HepG2 (cell line): Measurements from ENCODE around the gene LHPP. TPM values are rescaled to one million over a fixed set of nuclear protein-coding genes. Genes with fewer than 3 reads are reported as not detected.

ENCODE experiments used
- ATAC-seq: fragments of 200-7000 bp; cut with Tn5 transposase; 3 replicates; pipeline ENCODE4 v1.9.1; 2020; ENCODE audit warnings: mild to moderate bottlenecking, moderate library complexity
- BruUV-seq: library from RNA; stranded (reverse); fragments of 400-500 nt; replicated peaks from 2 replicates; lab custom pipeline; 2021; lab: Mats Ljungman, UMichigan
- CTCF ChIA-PET: fragments of 300-600 bp; formaldehyde crosslinking; extraction: SDS; loops from one replicate; lab custom pipeline; 2021; ENCODE audit warnings: low total read pairs, inconsistent platforms, low intra/inter-chr PET ratio; lab: Yijun Ruan, JAX
- POLR2A ChIA-PET: fragments of 350-600 bp; sonication (Branson Sonifier 250); formaldehyde crosslinking; loops from one replicate; lab custom pipeline; 2020; ENCODE audit warnings: antibody characterized with exemption, inconsistent platforms; lab: Yijun Ruan, JAX
- DNase-seq: peaks from one replicate; pipeline ENCODE4 v3.0.0-alpha.2; 2015; ENCODE audit warnings: low spot score
- FAIRE-seq: peaks from 3 replicates; lab custom pipeline; 2011; peaks lifted over from hg19 to GRCh38; lab: Jason Lieb, UNC
- H2AFZ ChIP-seq: one replicate; pipeline ENCODE4 v1.6.1; 2011; ENCODE audit warnings: low read length, inconsistent platforms
- H3K27ac ChIP-seq: fragments of 300-600 bp; 3 replicates; pipeline ENCODE4 v1.8.0; 2011; ENCODE audit warnings: mixed run types, mild to moderate bottlenecking, mixed read lengths, low read length, inconsistent platforms; ENCODE audit not compliant: insufficient read depth; ENCODE audit errors: extremely low read length
- H3K27me3 ChIP-seq, 2 experiments: fragments of 200-600 bp in 1 of 2; 2 replicates in 1 of 2; 3 replicates in 1 of 2; pipeline versions ENCODE4 v1.6.0 to v1.8.0; 2011; ENCODE audit warnings: low read length in 2 of 2, mild to moderate bottlenecking in 2 of 2, moderate library complexity in 2 of 2, inconsistent platforms in 1 of 2; ENCODE audit not compliant: insufficient read depth in 2 of 2, control insufficient read depth in 1 of 2
- H3K36me3 ChIP-seq, 2 experiments: fragments of 200-600 bp in 1 of 2; replicated peaks in 1 of 2; 2 replicates in 1 of 2; 3 replicates in 1 of 2; pipeline versions ENCODE4 v1.5.1 to v1.8.0; 2011; ENCODE audit warnings: low read length in 2 of 2, inconsistent platforms in 1 of 2; ENCODE audit not compliant: insufficient read depth in 2 of 2, control insufficient read depth in 1 of 2
- H3K4me1 ChIP-seq: 2 replicates; pipeline ENCODE4 v1.5.1; 2012; ENCODE audit warnings: low read length, inconsistent platforms; ENCODE audit not compliant: insufficient read depth
- H3K4me2 ChIP-seq: 2 replicates; pipeline ENCODE4 v1.6.0; 2011; ENCODE audit warnings: low read depth, low read length, inconsistent platforms
- H3K4me3 ChIP-seq, 3 experiments: fragments of 200-600 bp in 1 of 3; sonication (generic), shearing (Covaris generic) in 1 of 3; replicated peaks in 1 of 3; 2 replicates each; pipeline ENCODE4 v1.5.1; 2011 to 2016; ENCODE audit warnings: low read length in 3 of 3, inconsistent platforms in 2 of 3, low read depth in 2 of 3, mild to moderate bottlenecking in 2 of 3, control low read depth in 1 of 3, mixed read lengths in 1 of 3; ENCODE audit not compliant: insufficient read depth in 1 of 3
- H3K79me2 ChIP-seq: one replicate; pipeline ENCODE4 v1.6.1; 2011; ENCODE audit warnings: low read length, inconsistent platforms; ENCODE audit not compliant: insufficient read depth
- H3K9ac ChIP-seq: 2 replicates; pipeline ENCODE4 v1.6.0; 2011; ENCODE audit warnings: mild to moderate bottlenecking, low read depth, low read length, inconsistent platforms; ENCODE audit not compliant: insufficient read depth
- H3K9me3 ChIP-seq: 2 replicates; pipeline ENCODE4 v1.5.1; 2012; ENCODE audit warnings: mild to moderate bottlenecking, low read length
- H4K20me1 ChIP-seq: 2 replicates; pipeline ENCODE4 v1.6.0; 2011; ENCODE audit warnings: inconsistent platforms, mild to moderate bottlenecking, low read length, moderate library complexity; ENCODE audit not compliant: insufficient read depth
- HNRNPLL ChIP-seq: fragments of 200-400 bp; formaldehyde crosslinking; IDR thresholded peaks from 2 replicates; pipeline ENCODE4 v1.6.1; 2017; ENCODE audit warnings: mild to moderate bottlenecking, low read depth, low read length; ENCODE audit not compliant: poor library complexity, severe bottlenecking
- SRSF1 ChIP-seq: fragments of 200-400 bp; formaldehyde crosslinking; optimal IDR thresholded peaks from 2 replicates; pipeline ENCODE3; 2017; ENCODE audit warnings: mild to moderate bottlenecking, low read depth, low read length, moderate library complexity
- WGBS: methylation state at CpG from one replicate; pipeline ENCODE4 v1.1.6; 2017; ENCODE audit warnings: low lambda C conversion rate; 5-methylcytosine and 5-hydroxymethylcytosine counted together
- in situ Hi-C: cut with HindIII; loops from 2 replicates; pipeline ENCODE4 v1.10.0; 2017; ENCODE audit warnings: low pct_unique_long_range_greater_than_20kb; ENCODE audit not compliant: extremely low pct_ligation_motif_present
- intact Hi-C: fragments of 100-400 bp; cut with micrococcal nuclease; formaldehyde crosslinking; loops from one replicate; pipeline ENCODE4 v1.10.0; 2022; ENCODE audit not compliant: unreplicated experiment
- polyA plus RNA-seq, 8 experiments: library from polyadenylated mRNA; depleted of rRNA in 3 of 8; stranded (reverse) in 7 of 8; unstranded in 1 of 8; fragments of >200 nt; fragmentation: Illumina TruSeq in 4 of 8; extraction: Trizol in 4 of 8; gene quantifications; 2 replicates each; pipeline versions ENCODE4 v1.2.1 to v1.2.3, GENCODE V29; 2011 to 2016; ENCODE audit warnings: low read depth in 4 of 8, missing spikeins in 1 of 8, mixed read lengths in 1 of 8; ENCODE audit not compliant: insufficient read depth in 1 of 8
- total RNA-seq, 5 experiments: library from RNA; depleted of rRNA; stranded (reverse); fragments of >200 nt; fragmentation: Illumina TruSeq; extraction: Trizol; gene quantifications; 2 replicates each; pipeline ENCODE4 v1.2.3, GENCODE V29; 2016; ENCODE audit warnings: low read depth in 1 of 5
- TF ChIP-seq, protein P1 (sequence below): sonication (generic); formaldehyde crosslinking; IDR thresholded peaks from 2 replicates; pipeline ENCODE4 v1.5.0; 2020; ENCODE audit warnings: mild to moderate bottlenecking, missing genetic modification reagents, borderline replicate concordance
- TF ChIP-seq, protein P2 (sequence below): IDR thresholded peaks from 2 replicates; pipeline ENCODE4 v1.6.1; 2016; ENCODE audit warnings: low read depth, control low read depth

The LHPP gene
- total and polyA plus RNA-seq, 2 of the 13 experiments (the other 11 are each of a cell fraction or from before 2014, with no cell fraction given), result 5.2 to 13.1 TPM

DNA sequence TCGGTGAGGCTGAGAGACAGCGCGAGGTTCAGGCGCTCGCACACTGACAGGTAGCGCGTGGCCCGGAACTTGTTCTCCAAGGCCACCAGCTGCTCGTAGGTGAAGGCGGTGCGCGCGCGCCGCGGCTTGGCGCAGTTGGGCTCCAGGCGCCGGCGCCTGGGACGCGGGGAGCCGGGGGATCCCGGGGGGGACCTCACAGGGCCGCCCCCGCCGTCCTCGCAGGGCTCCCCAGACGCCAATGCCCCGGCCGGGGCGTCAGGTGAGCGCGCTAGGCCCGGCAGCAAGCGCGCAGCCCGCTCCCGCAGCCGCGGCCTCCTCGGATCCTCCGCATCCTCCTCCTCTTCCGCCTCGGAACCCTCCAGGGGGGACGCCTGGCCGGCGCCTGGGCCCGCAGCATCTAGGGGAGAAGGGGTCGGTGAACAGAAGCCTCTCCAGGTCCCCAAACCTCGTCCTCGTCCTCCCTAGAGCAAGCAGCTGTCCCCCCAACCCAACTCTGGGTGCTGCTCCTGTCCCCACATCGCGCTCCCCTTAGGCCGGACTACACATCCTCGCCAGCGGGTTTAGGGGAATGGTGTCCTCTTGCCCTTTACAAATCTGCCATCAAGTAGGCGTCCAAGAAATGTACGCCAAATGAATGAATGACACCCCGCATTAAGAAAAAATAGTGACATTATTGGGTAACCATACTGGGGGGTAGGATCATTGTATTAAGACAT, 13.7 kb upstream of the LHPP start (continued):
- TF ChIP-seq, protein P1, sequence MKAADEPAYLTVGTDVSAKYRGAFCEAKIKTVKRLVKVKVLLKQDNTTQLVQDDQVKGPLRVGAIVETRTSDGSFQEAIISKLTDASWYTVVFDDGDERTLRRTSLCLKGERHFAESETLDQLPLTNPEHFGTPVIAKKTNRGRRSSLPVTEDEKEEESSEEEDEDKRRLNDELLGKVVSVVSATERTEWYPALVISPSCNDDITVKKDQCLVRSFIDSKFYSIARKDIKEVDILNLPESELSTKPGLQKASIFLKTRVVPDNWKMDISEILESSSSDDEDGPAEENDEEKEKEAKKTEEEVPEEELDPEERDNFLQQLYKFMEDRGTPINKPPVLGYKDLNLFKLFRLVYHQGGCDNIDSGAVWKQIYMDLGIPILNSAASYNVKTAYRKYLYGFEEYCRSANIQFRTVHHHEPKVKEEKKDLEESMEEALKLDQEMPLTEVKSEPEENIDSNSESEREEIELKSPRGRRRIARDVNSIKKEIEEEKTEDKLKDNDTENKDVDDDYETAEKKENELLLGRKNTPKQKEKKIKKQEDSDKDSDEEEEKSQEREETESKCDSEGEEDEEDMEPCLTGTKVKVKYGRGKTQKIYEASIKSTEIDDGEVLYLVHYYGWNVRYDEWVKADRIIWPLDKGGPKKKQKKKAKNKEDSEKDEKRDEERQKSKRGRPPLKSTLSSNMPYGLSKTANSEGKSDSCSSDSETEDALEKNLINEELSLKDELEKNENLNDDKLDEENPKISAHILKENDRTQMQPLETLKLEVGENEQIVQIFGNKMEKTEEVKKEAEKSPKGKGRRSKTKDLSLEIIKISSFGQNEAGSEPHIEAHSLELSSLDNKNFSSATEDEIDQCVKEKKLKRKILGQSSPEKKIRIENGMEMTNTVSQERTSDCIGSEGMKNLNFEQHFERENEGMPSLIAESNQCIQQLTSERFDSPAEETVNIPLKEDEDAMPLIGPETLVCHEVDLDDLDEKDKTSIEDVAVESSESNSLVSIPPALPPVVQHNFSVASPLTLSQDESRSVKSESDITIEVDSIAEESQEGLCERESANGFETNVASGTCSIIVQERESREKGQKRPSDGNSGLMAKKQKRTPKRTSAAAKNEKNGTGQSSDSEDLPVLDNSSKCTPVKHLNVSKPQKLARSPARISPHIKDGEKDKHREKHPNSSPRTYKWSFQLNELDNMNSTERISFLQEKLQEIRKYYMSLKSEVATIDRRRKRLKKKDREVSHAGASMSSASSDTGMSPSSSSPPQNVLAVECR, result peak; percentile 27; the same call in 1 of the 2 replicates
- TF ChIP-seq, protein P2, sequence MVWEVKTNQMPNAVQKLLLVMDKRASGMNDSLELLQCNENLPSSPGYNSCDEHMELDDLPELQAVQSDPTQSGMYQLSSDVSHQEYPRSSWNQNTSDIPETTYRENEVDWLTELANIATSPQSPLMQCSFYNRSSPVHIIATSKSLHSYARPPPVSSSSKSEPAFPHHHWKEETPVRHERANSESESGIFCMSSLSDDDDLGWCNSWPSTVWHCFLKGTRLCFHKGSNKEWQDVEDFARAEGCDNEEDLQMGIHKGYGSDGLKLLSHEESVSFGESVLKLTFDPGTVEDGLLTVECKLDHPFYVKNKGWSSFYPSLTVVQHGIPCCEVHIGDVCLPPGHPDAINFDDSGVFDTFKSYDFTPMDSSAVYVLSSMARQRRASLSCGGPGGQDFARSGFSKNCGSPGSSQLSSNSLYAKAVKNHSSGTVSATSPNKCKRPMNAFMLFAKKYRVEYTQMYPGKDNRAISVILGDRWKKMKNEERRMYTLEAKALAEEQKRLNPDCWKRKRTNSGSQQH (CRISPR knock-in tag), result no peak

DNA sequence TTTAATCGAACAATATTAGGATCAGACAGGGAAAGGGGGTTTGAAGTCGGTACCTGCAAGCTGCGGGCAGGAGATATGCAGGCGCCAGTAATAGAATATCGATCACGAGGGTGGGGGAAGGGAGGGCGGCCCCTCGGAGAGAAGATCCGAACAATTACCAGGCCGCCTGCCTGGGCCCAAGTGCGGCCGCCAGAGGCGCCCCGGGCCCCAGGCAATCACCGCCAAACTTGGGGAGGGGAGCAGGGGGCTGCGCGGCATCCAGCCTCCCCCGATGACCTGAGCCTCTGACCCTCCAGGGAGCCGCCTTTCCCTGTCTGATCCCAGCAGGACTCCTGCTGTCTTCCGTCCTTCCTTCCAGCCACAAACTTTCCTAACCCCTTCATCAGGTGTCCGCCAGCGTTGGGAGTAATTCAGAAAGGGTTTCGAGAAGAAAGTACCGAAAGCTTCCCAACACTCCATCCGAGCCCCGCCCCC, 12.9 kb upstream of the LHPP start:
- ATAC-seq (peak; percentile 21; the same call in 2 of the 3 replicates), FAIRE-seq (no peak), DNase-seq (no peak)
- Histone ChIP-seq H3K4me1 (peaks cover 20% of the 10 kb centered on the region), H3K9ac (no peak overlapping the region), H2AFZ (no peak overlapping the region), H3K4me3 (no peak overlapping the region), H3K36me3 (no peaks in the 10 kb centered on the region), H3K79me2 (no peaks in the 10 kb centered on the region), H3K27me3 (peaks cover 13 to 69% of the 10 kb centered on the region in 2 experiments), H4K20me1 (no peaks in the 10 kb centered on the region), H3K9me3 (no peaks in the 10 kb centered on the region), H3K27ac (no peak overlapping the region), H3K4me2 (0 out of 2 replicates have a peak overlapping the region, but pooled peaks have one; percentile 7)
- TF ChIP-seq SRSF1 (no peak), HNRNPLL (peak; percentile 18)
- POLR2A ChIA-PET, result interaction anchor here (1.4 kb wide), 1 partner anchor 13 kb away, joined by 3 read pairs; the partner anchor contains the start of gene LHPP
- WGBS, result 23% methylated on average over 21 of the region's 26 CpGs
- BruUV-seq, result no TSS peak
- intact Hi-C loops (no loop called here), in situ Hi-C loops (no loop called here)
- CTCF ChIA-PET, result no interaction called here
